Activated T-cell treated with anti-CD3 and anti-CD28 coated beads for 48 hours (primary cell): ENCODE measurements around the gene CD81.

ENCODE experiments used
- DNase-seq: peaks from one replicate; pipeline ENCODE4 v3.0.0-alpha.2; 2020; ENCODE audit warnings: low read depth

CD81 gene

DNA sequence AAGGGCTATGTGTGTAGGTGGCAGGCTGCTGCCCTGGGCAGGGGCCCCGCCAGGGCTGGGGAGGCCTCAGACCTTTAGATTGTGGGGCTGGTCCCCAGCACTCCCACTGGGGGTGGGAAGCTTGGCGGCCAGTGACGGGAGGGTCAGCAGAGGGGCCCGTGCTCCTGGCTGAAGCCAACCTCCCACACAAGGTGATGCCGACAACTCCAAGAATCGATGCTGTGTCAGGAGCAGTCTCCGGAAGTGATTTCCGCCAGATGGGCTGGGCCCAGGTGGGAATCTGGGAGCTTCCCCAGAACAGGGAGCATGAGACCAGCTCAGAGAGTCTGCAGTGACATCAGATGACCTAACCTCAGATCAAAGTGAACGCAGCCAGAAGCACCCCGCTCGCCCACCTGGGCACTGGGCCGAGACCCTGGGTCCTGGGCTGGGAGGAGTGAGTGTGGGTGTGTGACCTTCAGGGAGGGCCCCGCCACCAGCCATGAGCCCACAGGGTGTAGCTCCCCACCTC lies 59.5 kb downstream of the CD81 start:
- no peak for DNase-seq

DNA sequence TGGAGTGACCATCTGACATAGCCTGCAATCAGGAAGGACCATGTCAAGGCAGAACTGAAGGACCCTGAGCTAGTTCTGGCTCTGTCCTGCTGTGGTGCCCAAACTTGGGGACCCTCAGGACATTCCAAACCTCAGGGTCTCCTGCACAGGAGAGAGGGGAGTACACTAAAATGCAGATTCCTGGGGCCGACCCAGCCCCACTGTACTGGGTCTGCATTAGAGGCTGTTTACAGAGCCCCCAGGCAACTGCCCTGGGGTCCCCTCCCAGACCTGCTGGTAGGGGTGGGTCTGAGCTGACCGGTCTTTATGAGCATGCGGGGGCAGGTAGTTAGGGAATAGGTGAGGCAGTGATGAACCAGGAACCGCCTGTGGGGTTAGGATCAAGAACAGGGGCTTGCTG lies 60.4 kb downstream of the CD81 start:
- DNase-seq = no peak

DNA sequence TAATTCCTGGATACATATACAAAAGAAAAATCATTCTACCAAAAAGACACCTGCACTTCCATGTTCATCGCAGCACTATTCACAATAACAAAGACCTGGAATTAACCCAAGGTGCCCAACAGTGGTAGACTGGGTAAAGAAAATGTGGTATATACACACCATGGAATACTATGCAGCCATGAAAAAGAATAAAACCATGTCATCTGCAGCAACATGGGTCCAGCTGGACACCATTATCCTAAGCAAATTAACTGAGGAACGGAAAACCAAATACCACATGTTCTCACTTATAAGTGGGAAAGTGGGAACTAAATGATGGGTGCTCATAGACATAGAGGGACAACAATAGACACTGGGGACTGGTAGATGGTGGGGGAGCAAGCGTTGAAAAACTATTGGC lies 62.7 kb downstream of the CD81 start:
- DNase-seq = no peak

DNA sequence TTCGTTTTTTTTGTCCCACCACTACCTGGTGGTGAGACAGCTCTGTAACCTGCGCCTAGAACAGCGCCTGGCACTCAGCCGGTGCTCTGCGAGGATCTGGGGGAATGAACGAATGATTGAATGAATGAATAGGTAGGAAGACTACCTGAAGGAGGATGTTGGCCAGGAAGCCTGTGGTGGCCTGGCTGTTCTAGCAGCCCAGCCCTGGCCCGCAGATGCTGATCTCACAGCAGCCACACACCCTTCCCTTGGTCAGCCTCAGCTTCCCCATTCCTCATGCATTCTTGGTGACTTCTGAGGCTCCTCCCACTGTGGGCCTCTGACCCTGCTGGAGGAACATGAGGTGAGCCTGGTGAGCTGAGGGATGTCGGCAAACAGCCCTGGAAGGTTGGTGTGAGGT lies 63.5 kb downstream of the CD81 start:
- no peak for DNase-seq

DNA sequence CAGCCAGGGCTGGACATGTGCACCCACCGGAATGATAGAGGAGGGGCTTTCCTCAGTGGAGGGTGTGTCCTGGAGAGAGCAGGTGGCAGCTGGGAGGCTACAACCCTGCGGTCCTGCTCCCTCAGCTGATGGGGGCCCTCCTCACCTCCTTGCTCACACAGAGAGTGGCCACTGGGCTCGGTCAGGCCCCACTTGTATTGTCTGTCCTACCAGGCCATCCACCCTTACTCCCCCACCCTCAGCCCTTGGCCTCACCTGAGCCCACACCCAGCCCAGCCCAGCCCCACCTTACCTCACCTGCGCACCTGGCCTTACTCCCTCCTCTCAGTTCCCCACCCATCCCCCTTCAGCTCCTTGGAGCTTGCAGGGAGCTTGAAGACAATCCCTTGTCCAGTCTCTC lies 64.1 kb downstream of the CD81 start:
- DNase-seq = no peak

DNA sequence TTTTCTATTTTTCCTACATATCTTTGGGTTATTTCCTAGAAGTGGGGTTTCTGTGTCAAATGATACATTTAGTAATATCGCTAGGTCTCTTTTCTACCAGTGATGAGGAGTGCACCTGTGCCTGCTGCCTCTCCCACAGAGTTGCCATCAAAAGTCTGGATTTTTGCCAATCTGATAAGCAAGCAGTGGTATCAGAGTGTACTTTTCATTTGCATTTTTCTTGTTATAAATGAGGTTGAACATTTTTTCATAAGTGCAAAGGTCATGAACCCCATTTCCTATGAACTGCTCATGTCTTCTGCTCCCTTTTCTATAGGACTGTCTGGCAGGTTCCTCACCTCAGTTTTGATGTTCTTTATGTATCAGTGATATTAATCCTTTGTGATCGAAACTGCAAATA lies 65.5 kb downstream of the CD81 start:
- DNase-seq = no peak

DNA sequence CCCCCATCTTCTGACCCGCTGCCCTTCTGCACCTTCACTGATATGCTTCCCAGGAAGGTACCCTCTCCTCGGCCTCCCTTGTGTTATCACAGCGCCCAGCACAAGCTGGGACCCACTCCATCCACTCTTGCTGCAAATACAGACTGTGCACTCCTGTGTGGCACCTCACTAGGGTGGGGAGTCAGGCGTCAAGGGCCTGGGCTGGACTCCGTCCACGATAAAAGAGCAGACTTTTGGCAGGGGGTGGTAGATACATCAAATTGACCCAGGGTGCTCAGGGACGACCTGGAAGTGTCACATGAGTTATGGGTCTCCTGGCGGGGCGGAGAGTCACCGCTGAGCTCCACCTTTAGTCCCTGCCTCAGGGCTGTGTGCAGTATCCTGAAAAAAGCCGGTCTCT lies 66.3 kb downstream of the CD81 start:
- DNase-seq = no peak

DNA sequence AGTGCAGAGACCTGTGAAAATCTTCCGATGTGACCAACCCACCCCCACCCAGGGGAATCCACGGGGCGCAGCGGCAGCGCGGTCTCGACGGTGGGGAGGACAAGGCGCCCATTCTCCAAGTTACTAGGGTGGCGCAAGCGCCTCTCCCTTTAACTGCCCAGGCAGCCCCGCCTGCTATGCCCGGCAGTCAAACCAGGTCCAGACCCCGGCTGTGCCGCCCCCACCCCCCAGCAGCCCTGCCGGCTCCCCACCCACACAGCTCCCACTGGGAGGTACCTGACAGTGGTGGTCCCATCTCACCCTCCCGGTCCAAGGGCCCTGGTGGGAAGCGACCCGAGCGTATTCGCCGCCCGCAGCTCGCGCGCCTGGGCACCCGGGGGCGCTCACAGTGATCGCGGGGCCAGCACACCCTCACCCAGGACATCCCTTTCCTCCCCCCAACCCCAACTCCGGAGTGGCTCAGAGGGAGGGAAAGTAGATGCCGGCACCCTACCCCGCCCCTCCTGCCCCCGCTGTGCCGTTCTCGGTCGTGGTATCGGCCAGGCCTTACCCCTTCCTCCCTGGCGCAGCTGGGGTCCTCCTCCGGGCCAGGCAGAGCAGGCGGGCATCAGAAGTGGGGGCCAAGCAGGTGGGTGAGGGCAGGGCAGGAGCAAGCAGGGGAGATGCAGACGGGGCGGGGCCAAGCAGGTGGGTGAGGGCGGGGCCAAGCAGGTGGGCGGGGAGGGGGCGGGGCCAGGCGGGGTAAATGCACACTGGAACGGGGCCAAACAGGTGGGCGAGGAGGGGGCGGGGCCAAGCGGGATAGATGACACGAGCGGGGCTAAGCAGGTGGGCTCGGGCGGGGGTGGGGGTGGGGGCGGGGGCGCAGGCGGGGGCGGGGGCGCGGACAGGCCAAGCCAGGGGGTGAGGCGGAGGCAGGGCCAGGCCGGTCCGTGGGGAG lies 67.0 kb downstream of the CD81 start, which contains the start of gene TRPM5:
TRPM5 (minus strand) TSS at position 634 of the 940 bp plus-strand sequence. CDS start 21,478 bp downstream, outside the sequence.
- peak; percentile 64 for DNase-seq

DNA sequence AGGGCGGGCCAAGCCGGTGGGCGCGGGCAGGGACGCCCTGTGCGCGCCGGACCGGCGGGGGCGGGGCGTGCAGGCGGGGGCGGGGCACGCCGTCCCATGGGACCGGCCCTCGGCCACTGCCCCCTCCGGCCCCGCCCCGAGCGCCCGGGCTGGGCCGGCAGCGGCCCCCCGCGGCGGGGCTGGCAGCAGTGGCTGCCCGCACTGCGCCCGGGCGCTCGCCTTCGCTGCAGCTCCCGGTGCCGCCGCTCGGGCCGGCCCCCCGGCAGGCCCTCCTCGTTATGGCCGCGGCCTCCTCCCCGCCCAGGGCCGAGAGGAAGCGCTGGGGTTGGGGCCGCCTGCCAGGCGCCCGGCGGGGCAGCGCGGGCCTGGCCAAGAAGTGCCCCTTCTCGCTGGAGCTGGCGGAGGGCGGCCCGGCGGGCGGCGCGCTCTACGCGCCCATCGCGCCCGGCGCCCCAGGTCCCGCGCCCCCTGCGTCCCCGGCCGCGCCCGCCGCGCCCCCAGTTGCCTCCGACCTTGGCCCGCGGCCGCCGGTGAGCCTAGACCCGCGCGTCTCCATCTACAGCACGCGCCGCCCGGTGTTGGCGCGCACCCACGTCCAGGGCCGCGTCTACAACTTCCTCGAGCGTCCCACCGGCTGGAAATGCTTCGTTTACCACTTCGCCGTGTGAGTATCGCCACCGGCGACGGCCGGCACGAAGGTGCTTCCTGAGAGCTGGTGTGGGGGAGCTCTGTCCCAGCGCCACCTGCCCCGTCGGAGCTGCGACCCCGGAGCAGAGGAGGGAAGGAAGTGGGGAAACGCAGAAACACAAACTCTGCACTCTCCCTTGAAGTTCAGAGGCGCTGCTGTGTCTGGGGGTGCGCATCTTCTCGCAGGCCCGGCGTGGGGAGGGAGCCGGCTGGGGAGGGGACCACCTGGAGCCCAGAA lies 68.0 kb downstream of the CD81 start, which contains the start of gene KCNQ1:
KCNQ1 (plus strand) TSS at position 188 of the 925 bp plus-strand sequence; CDS start at position 279, 91 bp downstream.
- DNase-seq = peak; percentile 69

DNA sequence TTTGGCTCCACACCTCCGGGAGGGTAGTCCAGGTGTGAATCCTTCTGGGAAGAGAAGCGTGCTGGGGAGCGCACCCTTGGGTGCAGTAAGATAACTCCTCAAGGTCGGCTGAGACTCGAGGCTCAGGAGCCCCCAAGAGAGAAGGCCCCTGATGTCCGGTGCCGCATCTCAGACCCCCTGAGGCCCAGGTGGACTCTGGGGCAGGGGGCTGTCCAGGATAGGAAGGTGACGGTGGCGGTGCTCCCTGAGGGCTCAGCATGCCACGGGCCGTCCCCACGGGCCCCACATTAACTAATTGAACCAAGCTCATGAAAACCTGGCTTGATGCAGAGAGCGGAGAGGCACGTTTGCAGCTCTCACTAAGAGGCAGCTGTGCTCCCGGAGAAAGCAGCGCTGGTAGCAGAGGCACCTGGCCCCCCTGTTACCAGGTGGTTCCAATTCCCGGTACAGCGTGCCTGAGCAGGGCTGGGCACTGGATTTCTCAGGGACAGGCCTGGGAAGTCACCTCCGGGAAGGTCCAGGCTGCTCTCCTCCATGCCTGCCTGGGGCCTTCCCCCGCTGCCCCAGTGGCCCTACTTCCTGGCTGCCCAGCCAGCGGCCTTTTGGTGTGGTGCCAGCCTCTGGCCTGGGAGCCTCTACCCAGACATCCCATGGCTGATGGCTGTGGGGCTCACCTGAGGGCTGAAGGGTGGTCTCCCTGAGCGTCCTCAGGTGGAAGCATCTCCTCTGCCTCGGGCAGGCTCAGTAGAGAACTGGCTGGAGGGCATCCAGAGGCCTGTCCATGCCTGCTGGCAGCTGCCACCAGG lies 68.8 kb downstream of the CD81 start:
- DNase-seq = no peak

DNA sequence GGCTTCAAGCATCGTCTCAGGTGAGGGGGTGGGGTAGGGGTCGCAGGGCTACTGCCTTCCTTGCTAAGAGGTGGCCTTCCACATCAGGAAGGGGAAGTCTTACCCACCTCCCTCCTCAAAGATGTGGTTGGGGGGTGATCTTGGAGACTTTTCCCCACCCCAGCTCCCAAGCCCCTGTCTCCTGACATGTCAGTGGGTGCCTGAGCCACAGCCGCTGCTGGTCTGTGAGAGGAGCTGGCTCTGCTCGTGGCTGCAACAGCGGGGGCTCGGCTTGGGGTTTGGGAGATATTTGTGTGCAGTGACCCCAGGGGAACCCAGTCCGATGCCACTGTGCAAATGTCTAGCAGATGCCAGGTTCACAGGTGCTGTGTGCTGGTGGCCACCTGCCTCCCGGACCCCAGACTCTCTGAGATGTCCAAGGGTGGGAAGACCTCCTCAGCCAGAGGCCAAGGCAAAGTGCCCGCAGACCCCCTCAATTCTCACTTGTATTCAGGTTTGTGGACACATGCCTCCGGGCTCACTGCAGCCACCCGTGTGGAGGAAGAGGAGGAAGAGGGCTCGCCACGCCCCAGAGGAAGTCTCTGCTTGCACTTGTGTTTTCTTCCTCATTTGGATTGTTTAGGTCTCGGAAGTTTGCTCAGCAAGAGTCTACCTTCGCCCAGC lies 69.6 kb downstream of the CD81 start:
- DNase-seq = no peak
